HG03064 (cell line): Measurements from ENCODE around the gene RUSF1.
A peak's percentile ranks its signal among the peaks of the same experiment; 100 is the strongest.
"Not testable (repeated sequence)": the region's sequence is repeated elsewhere in the genome, so short reads cannot be mapped to it uniquely, and the experiment has no call there.

ENCODE experiments used
- ATAC-seq: cut with Tn5 transposase; IDR thresholded peaks from one replicate; pipeline ENCODE4 v1.9.1; 2021; ENCODE audit warnings: low read depth; ENCODE audit not compliant: unreplicated experiment

Gene RUSF1

GRCh38 chr16:31488468-31489297, 19.5 kb downstream of the RUSF1 start:
- no peak for ATAC-seq

- peak; percentile 77 for ATAC-seq
Measured at GRCh38 chr16:31487720-31488467, 20.3 kb downstream of the RUSF1 start.

DNA sequence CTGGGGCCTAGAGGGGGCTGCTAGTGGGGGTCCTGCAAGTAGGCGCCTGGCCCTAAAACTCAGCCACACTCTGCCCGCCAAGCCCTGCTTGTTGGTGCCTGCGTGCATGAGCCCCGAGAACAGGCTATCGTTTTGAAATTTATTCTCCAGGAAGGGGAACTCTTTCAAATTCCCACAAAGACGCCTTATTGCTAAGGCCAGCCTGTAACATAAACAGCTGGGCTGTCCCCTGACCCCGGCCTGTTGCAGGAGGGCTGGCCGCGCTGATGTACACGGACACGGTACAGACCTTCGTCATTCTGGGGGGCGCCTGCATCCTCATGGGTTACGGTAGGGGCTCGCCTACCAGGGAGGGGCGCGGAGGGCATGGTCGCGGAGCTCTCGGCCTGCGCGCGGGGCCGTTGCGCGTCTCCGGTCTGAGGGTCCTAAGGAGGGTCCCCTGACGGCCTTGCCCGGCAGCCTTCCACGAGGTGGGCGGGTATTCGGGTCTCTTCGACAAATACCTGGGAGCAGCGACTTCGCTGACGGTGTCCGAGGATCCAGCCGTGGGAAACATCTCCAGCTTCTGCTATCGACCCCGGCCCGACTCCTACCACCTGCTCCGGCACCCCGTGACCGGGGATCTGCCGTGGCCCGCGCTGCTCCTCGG, 21.0 kb downstream of the RUSF1 start:
- no peak for ATAC-seq

DNA sequence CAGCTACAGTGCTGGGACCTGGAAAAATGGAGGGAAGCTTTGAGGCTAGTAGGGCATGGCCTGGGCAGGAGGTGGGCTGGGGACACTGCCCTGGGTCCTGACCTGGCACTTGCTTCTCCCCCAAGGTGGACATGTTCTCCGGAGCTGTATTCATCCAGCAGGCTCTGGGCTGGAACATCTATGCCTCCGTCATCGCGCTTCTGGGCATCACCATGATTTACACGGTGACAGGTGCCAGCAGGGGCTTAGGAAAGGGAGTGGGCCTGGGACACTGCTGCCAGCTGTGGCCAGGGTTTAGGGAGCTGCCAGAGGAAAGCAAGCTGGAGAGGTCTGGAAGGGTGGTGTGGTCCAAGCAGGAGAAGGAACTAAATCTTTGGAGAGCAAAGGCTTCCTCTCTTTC, 22.1 kb downstream of the RUSF1 start:
- no peak for ATAC-seq

DNA sequence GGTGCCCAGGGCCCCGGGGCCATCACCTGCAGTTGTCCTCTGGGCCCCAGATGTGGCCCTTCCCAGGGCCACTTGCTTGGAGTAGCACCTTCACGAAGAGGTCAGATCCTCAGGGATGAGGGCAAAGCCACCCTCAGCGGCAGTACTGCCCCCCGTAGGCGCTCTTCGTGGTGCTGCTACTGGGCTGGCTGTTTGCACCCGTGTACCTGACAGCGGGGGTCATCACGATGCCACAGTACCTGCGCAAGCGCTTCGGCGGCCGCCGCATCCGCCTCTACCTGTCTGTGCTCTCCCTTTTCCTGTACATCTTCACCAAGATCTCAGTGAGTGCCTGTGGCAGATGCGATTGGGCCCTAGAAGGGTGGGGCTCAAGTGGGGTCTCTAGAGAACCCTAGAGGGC, 22.6 kb downstream of the RUSF1 start:
- no peak for ATAC-seq

DNA sequence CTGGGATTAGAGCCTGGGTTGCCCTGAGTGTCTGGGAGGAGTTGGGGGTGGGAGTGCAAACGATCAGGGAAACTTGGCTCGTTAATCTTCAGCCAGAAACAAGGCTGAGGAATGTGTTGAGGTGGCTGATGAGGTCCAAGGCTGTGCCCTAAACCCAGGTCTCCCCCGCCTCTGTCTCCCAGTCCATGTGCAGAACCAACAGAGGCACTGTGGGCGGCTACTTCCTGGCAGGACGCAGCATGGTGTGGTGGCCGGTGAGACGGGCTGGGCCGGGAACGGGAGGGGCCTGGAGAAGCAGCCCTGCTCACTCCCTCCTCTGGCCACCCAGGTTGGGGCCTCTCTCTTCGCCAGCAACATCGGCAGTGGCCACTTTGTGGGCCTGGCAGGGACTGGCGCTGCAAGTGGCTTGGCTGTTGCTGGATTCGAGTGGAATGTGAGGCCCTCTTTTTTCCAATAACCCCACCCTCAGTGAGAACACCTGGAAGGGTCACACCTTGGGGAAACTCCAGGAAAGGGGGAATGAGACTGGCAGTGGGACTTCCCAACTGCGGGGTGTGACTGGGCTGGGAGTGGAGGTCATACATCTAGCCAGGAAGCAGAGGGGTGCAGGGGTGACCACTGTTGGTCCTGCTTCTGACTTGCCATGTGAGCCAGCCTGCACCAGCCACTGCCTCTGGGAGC, 23.6 kb downstream of the RUSF1 start:
- ATAC-seq, result no peak

DNA sequence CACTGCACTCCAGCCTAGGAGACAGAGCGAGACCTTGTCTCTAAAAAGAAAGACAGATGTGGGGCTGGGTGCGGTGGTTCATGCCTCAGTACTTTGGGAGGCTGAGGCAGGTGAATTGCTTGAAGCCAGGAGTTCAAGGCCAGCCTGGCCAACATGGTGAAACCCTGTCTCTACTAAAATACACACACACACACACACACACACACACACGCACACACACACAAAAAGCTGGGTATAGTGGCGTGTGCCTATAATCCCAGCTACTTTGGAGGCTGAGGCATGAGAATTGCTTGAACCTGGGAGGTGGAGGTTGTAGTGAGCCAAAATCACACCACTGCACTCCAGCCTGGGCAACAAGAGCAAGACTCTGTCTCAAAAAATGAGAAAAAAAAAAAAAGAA, 24.1 kb downstream of the RUSF1 start:
- ATAC-seq, result not testable (repeated sequence)

- no peak for ATAC-seq
Measured at GRCh38 chr16:31483081-31483480, 25.1 kb downstream of the RUSF1 start, which contains the start of gene SLC5A2. Gene SLC5A2, plus strand, starts transcription at chr16:31483123. Its CDS starts 14 bp downstream, at chr16:31483137.

DNA sequence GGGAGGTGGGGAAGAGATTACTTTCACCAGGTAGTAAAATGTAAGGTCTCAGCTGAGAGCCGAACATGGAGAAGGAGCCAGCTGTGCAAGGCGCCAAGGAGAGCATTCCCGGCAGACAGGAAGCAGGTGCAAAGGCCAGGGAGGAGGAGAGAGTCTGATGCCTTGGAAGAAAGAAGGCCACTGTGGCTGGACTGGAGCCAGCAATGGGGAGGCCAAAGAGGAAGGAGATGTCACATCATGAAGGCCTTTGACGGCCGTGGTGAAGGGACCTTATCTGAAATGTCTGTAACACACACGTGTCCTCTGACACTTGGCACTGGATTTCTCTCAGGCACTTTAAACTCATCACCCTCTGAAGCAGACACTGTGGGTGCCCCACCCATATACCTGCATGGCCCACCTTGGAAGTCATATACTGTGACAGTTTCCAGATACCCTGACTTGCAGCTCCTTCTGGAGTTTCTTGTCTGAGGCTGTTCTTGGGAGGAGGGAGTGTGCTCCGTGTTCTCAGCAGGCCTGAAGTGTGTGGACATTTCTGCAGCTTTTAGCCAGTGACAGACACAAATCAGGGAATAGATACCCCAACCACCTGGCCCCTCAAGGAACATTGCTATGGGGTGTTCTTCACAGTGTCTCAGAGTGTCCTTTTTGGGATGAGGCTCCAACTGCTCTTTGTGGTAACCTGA, 27.2 kb downstream of the RUSF1 start:
- no peak for ATAC-seq

DNA sequence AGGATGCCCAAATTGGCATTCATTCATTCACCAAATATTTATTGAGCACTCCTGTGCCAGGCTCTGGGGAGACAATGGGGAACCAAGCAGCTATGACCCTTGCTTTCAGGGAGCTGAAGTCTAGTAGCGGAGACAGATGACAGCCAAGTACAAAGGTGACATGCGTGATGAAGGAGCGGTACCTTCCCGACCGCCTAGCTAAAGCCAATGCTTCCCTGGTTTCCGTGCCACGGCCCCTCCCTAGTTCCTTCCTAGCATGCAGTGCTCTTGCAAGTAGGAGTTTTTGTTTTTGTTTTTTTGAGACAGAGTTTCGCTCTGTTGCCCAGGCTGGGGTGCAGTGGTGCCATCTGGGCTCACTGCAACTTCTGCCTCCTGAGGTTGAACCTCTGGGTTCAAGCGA, 28.4 kb downstream of the RUSF1 start:
- ATAC-seq, result no peak

- ATAC-seq, result no peak
Measured at GRCh38 chr16:31478956-31479355, 29.2 kb downstream of the RUSF1 start.

DNA sequence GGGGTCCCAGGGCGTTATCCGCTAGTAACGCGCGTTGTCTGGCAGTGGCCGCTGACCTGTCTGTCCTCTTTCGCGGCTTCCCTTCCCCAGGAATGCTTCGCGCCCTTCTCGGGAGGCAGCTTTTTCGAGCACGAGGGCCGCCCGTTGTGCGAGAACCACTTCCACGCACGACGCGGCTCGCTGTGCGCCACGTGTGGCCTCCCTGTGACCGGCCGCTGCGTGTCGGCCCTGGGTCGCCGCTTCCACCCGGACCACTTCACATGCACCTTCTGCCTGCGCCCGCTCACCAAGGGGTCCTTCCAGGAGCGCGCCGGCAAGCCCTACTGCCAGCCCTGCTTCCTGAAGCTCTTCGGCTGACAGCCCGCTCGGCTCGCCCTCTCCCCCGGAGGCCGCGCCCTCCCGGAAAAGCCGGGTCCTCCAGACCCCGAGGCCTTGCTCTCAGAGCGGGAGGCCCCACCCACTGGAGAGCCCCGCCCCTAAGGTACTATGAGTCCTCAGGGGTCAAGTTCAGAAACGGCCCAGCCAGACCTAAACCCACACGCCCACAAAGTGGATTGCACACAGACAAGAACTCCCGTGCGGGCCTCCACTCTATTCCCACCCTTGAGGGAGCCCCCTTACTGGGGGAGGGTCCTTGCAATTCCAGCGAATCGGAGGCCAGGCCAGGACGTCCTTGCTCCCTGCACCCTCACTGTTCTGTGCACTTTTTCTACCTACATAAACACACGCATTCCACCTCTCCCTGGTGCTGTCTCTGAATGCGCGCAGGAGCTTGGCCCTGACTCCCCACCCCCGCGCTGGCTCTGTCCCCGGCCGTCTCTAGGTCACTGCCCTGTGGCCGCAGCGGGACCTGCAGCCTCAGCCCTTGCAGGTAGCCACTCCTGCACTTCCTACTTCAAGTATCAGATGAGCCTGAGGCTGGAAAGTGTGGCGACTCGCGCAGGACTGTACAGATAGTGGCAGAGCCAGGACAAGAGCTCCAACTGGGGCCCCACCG, 30.7 kb downstream of the RUSF1 start:
- no peak for ATAC-seq

DNA sequence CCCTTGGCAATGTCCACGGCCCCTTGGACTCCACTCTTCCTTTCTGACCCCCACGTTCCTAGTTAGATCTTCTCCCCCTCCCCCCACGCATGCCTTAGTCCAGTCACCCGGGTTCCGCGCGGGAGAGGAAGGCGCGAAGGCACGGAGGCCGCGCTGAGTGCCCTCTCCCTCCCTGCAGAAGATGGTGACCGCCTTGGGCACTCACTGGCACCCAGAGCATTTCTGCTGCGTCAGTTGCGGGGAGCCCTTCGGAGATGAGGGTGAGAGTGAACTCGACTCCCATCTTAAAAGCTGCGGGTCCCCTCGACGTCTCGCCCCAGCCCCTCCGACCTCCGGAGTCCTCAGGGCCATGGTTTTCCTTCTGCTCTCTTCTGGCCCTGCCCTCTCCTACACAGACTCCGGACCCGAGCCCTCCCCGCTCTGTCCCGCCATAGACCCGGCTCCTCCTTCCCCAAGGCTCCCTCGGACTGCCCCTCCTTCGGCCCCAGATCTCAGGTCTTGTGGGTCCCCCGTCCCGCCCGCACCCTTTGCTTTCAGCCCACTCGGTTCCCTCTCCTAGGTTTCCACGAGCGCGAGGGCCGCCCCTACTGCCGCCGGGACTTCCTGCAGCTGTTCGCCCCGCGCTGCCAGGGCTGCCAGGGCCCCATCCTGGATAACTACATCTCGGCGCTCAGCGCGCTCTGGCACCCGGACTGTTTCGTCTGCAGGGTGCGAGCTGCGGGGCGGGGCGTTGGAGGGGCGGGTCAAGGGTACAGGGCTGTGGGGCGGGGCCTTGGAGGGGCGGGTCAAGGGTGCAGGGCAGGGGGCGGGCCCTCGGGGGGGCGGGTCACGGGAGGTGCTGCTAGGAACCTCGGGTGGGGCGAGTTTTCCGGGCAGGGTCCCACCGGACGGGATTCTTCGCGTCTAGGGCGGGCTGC, 31.6 kb downstream of the RUSF1 start:
- no peak for ATAC-seq

GRCh38 chr16:31475946-31476302, 32.3 kb downstream of the RUSF1 start:
- no peak for ATAC-seq

- ATAC-seq, result no peak
Measured at GRCh38 chr16:31474773-31475738, 33.1 kb downstream of the RUSF1 start.

DNA sequence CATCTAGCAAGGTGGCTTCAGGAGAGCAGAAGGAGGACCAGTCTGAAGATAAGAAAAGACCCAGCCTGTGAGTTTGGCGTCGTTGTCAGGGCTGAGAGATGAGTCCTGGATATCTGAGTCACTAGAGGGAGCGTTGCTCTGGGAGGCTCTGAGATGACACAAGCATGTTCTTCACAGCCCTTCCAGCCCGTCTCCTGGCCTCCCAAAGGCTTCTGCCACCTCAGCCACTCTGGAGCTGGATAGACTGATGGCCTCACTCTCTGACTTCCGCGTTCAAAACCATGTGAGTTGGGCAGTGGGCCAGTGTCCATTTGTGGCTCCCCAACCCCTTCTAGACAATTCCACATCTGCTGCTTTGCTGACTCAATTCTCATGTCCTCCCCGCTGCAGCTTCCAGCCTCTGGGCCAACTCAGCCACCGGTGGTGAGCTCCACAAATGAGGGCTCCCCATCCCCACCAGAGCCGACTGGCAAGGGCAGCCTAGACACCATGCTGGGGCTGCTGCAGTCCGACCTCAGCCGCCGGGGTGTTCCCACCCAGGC, 33.9 kb downstream of the RUSF1 start:
- no peak for ATAC-seq
